Activated naive CD8-positive, alpha-beta T cell (primary cell): ENCODE measurements around the gene HOXA2.

ENCODE experiments used
- H3K27ac Mint-ChIP-seq: one replicate; pipeline ENCODE4 v1.8.0; 2021; ENCODE audit warnings: mixed read lengths
- H3K27me3 Mint-ChIP-seq: one replicate; pipeline ENCODE4 v1.8.0; 2021; ENCODE audit warnings: mixed read lengths
- H3K36me3 Mint-ChIP-seq: one replicate; pipeline ENCODE4 v1.8.0; 2021; ENCODE audit warnings: mixed read lengths
- H3K4me1 Mint-ChIP-seq: one replicate; pipeline ENCODE4 v1.8.0; 2021; ENCODE audit warnings: low read depth, mixed read lengths
- H3K4me3 Mint-ChIP-seq: one replicate; pipeline ENCODE4 v1.8.0; 2021; ENCODE audit warnings: mild to moderate bottlenecking, mixed read lengths
- H3K9me3 Mint-ChIP-seq: one replicate; pipeline ENCODE4 v1.8.0; 2021; ENCODE audit warnings: low read depth, mixed read lengths

The HOXA2 gene

DNA sequence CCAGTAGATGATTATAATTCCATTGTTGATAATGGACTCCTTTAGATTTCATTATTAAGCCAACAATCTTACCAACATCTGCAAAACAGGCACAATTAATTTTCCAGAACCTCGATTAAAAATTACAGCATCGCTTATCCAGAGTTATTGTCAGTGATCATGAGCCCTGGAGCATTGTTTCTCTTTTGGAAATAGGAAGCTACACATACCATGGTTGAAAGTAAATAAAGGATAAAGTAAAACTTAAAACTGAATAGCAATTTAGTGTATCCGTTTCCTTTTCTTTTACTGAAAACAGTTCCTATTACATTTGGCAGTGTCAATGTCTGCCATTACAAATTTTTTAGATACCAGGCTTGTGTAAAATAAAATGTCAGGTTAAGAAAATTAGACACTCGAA, 9.9 kb upstream of the HOXA2 start:
- Mint-ChIP-seq H3K36me3 (no peaks in the 10 kb centered on the region), H3K4me3 (no peak overlapping the region), H3K27me3 (peaks cover 2% of the 10 kb centered on the region), H3K27ac (no peak overlapping the region), H3K9me3 (no peaks in the 10 kb centered on the region), H3K4me1 (no peaks in the 10 kb centered on the region)

DNA sequence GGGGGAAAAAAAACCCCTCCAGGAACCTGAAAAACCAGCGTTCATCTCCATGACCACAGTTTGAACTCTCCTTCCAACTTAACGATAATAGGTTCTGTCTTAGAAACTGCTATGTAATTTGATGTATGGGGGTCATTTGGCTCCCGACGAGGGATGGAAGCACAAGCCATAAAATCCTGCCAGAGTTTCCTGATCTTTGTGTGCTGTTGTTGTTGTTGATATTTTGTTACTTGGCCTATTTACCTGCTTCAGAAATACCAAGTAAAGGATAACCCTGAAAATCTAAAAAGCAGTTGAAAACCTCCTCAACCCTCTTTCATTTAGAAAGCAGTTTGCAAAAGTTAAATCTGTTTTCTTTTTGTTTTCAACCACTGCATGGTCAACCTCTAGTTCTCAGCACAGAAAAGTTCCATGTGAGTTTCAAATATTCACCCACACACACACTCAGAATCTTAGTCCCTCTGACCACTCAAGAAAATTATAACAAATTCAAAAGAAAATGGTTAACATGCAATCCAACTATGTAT, 9.3 kb upstream of the HOXA2 start:
- Mint-ChIP-seq H3K4me3 (no peak overlapping the region), H3K9me3 (no peaks in the 10 kb centered on the region), H3K4me1 (no peaks in the 10 kb centered on the region), H3K36me3 (no peaks in the 10 kb centered on the region), H3K27ac (no peak overlapping the region), H3K27me3 (peaks cover 2% of the 10 kb centered on the region)

DNA sequence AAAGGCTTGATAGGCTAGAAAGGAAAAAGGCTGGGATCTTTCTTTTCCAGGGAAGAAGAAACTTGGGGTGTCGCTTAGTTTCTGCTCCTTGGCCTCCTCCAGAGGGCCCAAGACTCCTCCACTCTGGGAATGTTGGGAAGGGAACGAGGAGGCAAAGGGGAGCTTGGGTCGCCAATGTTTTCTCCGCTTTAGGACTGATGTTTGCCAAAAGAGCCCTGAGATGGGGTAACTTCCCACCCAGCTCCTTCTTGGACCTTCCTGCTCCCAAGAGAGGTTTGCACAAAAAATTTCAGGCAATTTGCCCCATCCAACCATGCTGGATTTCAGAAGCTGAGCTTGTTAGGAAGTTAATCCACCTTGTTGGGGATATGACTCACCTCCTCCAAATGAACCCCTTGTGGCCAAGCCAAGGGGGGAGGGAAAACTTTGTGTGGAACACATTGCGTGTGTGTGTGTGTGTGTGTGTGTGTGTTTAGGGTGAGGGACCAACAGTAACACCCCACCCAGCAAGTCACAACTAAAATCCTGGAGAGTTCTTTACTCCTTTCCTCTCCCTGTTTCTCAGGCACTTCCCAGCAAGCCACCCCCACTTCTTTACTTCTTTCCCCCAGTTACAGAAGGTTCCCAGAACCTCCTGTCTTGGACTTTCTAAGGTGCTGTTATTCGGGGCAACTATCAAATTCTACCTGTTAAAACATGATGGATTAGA, 8.7 kb upstream of the HOXA2 start:
- Mint-ChIP-seq H3K27ac (no peak overlapping the region), H3K36me3 (no peaks in the 10 kb centered on the region), H3K27me3 (peaks cover 2% of the 10 kb centered on the region), H3K9me3 (no peaks in the 10 kb centered on the region), H3K4me1 (no peaks in the 10 kb centered on the region), H3K4me3 (no peak overlapping the region)

DNA sequence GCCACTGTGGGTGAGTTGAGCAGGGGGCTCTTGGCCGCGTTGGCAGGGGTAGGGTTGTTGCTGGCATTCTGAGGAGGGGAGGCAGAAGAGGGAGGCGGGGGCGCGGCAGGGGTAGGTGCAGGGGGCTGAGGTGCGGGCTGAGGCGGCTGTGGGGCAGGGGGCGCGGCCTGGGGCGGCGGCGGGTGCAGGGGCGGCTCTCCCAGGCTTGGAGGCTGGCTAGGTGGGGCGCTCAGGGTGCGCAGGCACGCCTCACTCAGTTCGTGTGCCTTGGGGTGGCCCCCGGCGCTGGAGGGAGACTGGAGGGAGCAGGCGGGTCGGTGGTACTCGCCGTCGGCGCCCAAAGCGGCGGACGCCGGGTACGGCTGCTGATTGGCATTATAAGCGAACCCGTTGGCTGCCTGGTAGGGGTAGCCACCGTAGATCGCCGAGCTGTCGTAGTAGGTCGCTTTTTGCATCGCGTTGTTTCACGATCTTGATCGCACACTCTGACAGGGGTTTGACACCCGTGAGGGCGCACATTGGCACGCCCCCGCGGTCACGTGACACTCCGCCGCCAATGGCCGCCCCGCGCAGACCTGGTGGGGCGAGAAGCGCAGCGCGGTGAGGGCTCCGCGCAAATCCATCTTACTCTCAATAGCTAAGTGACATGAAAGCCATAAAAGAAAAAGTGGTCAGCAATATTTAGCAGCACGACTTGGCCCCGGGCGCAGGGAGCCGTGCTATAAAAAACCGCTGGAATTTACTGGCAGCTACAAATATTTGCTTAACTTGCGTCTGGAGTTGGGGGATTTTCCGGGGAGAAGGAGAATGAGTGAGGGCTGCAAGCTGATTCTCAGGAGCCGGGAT, 7.9 kb upstream of the HOXA2 start:
- Mint-ChIP-seq H3K36me3 (no peaks in the 10 kb centered on the region), H3K4me1 (no peaks in the 10 kb centered on the region), H3K4me3 (no peak overlapping the region), H3K27me3 (peaks cover 8% of the 10 kb centered on the region), H3K27ac (no peak overlapping the region), H3K9me3 (no peaks in the 10 kb centered on the region)

DNA sequence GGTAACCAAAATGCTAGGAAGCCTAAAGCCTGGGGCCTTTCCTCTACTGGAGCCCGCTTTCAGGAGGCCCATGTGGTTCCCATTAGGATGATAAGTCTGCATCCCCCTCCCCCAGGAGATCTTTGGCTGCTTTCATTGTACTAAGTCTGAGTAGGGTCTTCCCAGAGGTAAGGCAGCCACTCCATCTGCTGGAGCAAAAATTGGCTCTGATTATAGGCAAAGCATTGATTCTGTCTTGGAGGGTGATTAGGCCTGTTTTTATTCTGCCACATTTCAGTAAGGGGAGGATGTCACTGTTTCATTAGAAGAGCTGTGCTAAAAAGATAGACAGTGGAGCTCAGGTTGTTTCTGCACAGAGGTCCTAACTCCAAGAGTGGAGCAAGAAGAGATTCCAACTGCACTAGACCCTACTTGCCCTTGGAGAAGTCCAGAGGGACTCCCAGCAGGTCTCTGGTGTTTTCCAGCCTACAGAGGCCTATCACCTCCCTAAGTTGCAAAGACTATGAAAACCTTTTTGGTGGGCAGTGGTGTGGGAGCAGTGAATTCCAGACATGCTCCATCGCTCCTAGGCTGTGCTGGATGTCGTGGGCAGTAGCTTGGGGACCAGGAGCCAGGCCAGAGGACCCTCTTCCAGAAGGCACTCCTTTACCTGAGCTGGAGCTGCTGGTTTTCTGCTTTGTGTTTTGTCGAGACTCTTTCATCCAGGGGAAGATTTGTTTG, 7.1 kb upstream of the HOXA2 start:
- Mint-ChIP-seq H3K36me3 (no peaks in the 10 kb centered on the region), H3K9me3 (no peaks in the 10 kb centered on the region), H3K27ac (no peak overlapping the region), H3K27me3 (peaks cover 8% of the 10 kb centered on the region), H3K4me3 (no peak overlapping the region), H3K4me1 (no peaks in the 10 kb centered on the region)

DNA sequence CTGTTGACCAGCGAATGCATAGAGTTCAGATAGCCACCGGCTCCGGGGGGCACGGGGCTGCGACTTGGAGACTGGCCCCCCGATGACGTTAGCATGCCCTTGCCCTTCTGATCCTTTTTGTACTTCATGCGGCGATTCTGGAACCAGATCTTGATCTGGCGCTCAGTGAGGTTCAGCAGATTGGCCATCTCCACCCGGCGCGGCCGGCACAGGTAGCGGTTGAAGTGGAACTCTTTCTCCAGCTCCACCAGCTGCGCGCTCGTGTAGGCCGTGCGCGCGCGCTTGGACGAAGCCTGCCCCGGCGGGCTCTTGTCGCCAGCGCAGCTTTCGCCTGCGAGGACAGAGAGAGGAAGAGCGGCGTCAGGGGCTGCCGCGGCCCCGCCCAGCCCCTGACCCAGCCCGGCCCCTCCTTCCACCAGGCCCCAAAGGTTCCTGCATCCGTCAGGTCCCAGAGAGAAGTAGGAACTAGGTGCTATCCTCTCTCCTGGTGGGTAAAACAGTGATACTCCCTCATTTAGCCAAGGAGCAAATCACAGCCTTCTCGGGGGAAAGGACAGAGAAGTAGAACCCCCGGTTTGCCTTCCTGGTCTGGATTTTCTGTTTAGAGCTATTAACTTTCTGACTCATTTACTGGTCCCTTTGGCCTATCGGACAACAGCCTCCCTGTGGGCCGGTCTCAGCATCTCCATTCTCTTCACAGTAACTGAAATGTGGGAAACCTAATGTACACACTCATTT, 6.1 kb upstream of the HOXA2 start:
- no peaks in the 10 kb centered on the region for H3K9me3 Mint-ChIP-seq
- peaks cover 4% of the 10 kb centered on the region for H3K4me1 Mint-ChIP-seq
- H3K36me3 Mint-ChIP-seq: no peaks in the 10 kb centered on the region
- H3K4me3 Mint-ChIP-seq: no peak overlapping the region
- no peak overlapping the region for H3K27ac Mint-ChIP-seq
- H3K27me3 Mint-ChIP-seq: peaks cover 17% of the 10 kb centered on the region

DNA sequence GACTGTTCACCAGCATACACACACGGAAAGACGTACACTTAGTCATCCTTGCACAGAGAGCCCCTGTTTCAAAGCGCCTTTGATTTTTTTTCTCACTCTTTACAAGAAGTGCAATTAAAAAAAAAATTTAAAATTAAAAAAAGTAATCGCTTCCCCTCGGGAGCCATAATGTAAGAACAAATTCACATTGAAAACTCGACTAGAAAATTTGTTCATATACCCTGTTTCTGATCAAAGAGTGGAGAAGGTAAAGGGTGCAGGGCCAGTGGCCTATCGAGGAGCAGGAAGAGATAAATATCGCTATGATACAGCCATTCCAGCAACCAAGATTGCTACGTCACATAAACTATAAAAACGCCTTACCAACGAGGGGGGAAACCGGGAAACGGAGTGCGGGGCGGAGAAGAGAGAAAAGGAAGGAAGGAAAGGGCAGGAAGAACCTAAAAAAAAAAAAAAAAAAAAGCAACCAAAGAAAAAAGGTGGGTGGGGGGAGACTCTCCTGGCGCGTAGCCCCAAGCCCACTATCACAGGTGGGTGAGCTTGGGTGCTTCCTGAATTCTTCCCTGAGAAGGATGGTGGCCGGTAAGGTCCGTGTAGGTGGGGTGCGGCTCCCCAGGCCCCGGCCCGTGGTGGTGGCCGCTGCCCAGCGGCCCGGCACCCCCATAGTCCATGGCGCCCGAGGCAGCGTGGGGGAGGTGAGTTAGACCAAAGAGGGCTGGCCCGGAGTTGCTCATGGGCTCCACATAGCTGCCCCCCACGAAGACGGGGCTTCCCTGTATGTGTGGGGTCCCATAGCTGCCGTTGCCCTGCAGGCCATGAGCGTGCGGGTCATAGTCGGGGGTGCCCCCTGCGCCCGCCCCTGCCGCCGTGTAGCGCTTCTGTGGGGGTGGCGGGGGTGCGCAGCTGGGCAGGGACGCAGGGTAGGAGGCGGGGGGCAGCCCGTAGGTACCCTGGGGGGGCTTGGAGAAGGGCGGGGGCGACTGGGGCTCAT, 5.2 kb upstream of the HOXA2 start:
- no peak overlapping the region for H3K27ac Mint-ChIP-seq
- H3K9me3 Mint-ChIP-seq: no peaks in the 10 kb centered on the region
- peaks cover 8% of the 10 kb centered on the region for H3K4me1 Mint-ChIP-seq
- H3K36me3 Mint-ChIP-seq: no peaks in the 10 kb centered on the region
- H3K27me3 Mint-ChIP-seq: peaks cover 26% of the 10 kb centered on the region
- no peak overlapping the region for H3K4me3 Mint-ChIP-seq

DNA sequence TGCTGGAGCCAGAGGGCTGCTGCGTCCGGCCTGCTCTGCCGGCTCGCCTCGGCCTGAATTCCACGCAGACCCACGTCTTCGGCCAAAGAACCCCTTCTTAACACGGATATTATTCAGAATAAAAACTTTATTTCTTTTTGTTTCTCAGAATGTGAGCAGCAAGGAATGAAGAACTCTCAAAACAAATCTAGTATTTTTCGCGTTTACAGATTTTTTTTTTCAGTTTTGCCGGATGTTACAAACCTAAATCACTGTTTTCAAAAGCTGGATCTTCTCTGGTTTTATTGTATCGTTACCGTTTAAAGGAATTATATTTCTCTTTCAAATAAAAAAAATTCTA, 4.4 kb upstream of the HOXA2 start:
- H3K27me3 Mint-ChIP-seq: peaks cover 29% of the 10 kb centered on the region

DNA sequence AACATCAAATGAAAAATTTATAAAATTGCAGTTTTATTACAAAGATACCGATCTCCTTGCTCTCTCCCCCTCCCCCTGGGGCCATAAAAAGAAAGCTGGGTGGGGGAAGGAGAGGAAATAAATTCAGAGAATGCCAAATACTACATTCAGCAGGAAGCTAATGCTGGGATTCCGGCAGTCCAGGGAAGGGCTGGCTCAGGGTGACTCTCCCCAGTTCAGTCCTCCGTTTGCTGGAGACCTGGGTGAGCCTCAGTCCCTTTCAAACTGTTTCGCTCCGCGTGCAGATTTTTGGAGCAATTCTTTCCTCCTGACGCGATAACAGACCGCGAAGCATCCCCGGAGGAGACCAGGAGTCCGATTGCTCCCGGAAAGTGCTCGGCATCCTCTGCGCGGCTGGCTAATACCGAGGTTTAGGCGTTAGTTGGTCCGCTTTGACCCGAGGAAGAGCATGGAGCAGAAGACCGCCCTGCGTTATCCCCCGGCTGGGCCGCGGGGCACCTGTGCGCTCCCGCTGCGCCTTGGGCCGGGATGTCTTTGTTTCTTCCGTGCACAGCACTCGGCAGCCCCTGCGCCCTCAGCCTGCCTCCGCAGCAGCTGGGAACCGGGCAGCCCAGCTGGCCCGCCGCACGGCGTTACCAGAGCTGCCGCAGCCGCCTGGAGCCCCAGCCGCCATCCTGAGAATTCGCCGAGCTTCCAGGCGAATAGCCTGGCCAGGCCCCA, 3.9 kb upstream of the HOXA2 start:
- Mint-ChIP-seq H3K9me3 (no peaks in the 10 kb centered on the region), H3K4me3 (no peak overlapping the region), H3K27me3 (peaks cover 32% of the 10 kb centered on the region), H3K36me3 (no peaks in the 10 kb centered on the region), H3K4me1 (peaks cover 14% of the 10 kb centered on the region), H3K27ac (no peak overlapping the region)

More for the DNA sequence above, 4.4 kb upstream of the HOXA2 start:
- Mint-ChIP-seq H3K9me3 (no peaks in the 10 kb centered on the region), H3K4me3 (no peak overlapping the region), H3K27ac (no peak overlapping the region), H3K36me3 (no peaks in the 10 kb centered on the region), H3K4me1 (peaks cover 14% of the 10 kb centered on the region)

DNA sequence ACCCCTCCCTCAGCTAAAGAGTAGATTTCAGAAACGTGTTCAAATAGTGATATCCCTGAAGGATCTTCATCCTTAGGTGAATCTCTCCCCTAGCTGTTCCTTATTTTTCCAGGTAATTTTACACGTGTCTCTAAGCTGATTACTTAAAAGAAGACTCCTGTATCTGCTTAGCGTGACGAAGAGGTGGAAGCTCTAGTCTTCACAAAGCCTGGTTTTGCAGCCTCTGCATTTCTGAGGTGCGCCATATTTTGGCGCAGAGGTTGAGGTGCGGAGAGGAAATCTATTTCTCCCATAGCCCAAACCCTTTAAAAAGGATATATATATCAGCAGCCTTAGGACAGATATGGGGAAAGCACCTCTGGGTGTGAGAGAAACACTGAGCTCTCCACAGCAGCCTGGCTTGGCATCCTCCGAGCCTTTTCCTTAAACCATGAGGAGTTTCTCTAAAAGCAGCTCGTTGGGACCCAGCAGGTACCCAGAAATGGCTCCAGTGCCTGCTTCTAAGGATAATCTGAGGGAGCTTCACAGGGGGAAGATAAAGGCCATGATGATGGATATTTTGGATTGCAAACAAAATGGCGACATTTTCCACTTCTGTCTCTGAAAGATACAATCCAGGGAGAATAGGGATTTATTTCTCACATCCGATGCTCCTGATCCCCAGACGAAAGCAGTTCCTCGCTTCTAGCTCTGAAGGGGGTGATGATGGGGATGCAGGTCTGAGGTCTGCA, 3.0 kb upstream of the HOXA2 start:
- Mint-ChIP-seq H3K9me3 (no peaks in the 10 kb centered on the region), H3K4me3 (no peak overlapping the region), H3K4me1 (peaks cover 14% of the 10 kb centered on the region), H3K36me3 (peaks cover under 1% of the 10 kb centered on the region), H3K27me3 (peaks cover 40% of the 10 kb centered on the region), H3K27ac (no peak overlapping the region)

DNA sequence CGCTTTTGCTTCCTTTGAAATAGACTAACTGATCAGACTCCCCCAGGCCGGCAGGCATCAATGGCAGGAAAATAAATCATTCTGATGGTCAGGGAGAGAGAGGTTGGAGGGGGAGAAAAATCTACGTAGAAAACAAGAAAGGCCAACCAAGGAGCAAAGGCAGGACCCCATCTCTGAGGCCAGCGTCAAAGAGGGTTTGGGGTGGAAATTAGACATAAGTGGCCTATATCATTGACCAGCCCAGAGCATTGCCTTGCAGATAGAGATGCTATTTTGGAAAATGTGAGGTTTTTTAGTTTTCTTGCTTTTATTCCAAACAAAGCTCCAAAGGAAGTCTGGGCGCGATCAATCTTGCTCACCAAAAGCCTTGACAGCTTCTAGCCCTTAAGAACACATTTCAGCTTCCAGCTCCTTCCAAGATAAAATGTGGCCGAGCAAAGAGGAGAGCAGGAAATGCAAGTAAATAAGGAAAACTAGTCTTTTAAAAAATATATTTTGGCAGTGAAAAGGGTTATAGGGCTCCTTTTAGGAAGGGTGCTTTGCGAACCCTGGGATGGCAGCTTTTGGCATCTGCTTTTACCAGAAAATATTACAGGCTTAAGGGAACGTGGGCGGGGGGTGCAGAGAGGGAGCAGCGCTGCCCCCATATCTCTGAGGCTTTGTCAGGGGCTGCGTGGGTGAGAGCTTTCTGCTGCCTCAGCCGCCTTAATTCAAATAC, 2.0 kb upstream of the HOXA2 start:
- H3K9me3 Mint-ChIP-seq: no peaks in the 10 kb centered on the region
- no peak overlapping the region for H3K27ac Mint-ChIP-seq
- H3K4me1 Mint-ChIP-seq: peaks cover 14% of the 10 kb centered on the region
- peaks cover 3% of the 10 kb centered on the region for H3K36me3 Mint-ChIP-seq
- peaks cover 43% of the 10 kb centered on the region for H3K27me3 Mint-ChIP-seq
- H3K4me3 Mint-ChIP-seq: no peak overlapping the region

DNA sequence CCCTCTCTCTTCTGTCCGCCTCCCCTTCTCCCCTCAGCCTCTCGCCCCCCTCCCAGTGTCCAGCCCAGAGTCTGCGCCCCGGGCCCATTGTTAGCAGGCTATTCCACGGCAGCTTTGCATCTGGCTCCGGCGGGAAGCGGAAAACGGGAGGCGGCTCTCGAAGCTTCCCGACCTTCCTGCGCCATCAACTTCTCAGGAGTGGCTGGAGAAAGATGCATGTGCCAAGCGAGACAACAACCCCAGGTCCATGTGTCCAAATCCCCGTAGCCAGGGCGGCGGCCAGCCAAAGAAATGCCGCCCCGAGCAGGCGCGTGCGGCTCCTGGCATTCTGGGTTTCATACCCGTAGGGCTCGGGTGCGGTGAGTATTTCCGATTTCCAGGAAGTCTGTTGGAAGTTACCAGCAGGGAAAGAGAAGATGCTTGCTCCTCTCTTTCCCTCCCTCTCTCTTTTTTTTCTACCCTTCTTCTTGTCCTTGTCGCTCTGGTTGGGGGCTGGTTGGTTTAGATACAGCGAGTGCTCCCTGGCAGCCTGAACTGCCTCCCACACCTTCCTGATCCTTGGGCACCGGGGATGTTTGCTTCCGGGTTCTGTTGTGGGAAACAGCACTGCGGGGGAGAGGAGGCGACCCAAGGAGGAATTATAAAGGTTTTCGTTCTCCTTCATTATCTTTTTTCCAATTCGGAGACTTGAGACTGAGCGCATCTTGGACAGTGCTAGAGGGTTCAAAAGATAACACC, 1.2 kb upstream of the HOXA2 start:
- H3K9me3 Mint-ChIP-seq: no peaks in the 10 kb centered on the region
- H3K27me3 Mint-ChIP-seq: peaks cover 50% of the 10 kb centered on the region
- H3K27ac Mint-ChIP-seq: no peak overlapping the region
- H3K36me3 Mint-ChIP-seq: peaks cover 3% of the 10 kb centered on the region
- H3K4me1 Mint-ChIP-seq: peaks cover 19% of the 10 kb centered on the region
- no peak overlapping the region for H3K4me3 Mint-ChIP-seq
